K562 (cell line): ENCODE data around the gene TBCCD1.

Experiments used
- CTCF ChIP-seq, 3 experiments: IDR thresholded peaks in 2 of 3; conservative IDR thresholded peaks in 1 of 3; 2 replicates each; pipeline ENCODE4 v1.5.1; 2011 to 2012; ENCODE audit warnings: low read length in 3 of 3, mild to moderate bottlenecking in 3 of 3, control low read depth in 2 of 3, improper control_type of control experiment in 1 of 3, inconsistent platforms in 1 of 3, low read depth in 1 of 3, mixed read lengths in 1 of 3, moderate library complexity in 1 of 3; ENCODE audit not compliant: insufficient read depth in 2 of 3
- HDAC1 ChIP-seq, 2 experiments: fragments of 450-650 bp; IDR thresholded peaks; 2 replicates each; pipeline ENCODE4 v1.6.1; 2016 to 2017; ENCODE audit warnings: inconsistent platforms in 1 of 2, mild to moderate bottlenecking in 1 of 2, moderate library complexity in 1 of 2
- IRF9 ChIP-seq: fragments of 450-650 bp; IDR thresholded peaks from 2 replicates; pipeline ENCODE4 v1.6.1; 2016; ENCODE audit warnings: missing biosample characterization, missing genetic modification characterization
- SMARCE1 ChIP-seq: fragments of 450-650 bp; IDR thresholded peaks from 2 replicates; pipeline ENCODE4 v1.7.1; 2016; ENCODE audit warnings: mild to moderate bottlenecking

- TF ChIP-seq SMARCE1 = no peak
- no peak for TF ChIP-seq IRF9 (tag)
- TF ChIP-seq CTCF (IDR thresholded peaks at IDR 0.05 in 2 of 3, conservative IDR thresholded peaks at IDR 0.05 in 1 of 3; ENCODE audit: insufficient read depth in 2 of 3, low read depth in 1 of 3, low read length in 3 of 3) = no peak
- no peak for TF ChIP-seq HDAC1 (IDR thresholded peaks at IDR 0.05)
These were observed 20.0 kb upstream of the TBCCD1 start for GRCh38 chr3:186587183-186587582.
